HepG2 (cell line): ENCODE data around the gene PAN2. TPM values are rescaled to one million over a fixed set of nuclear protein-coding genes. Genes with fewer than 3 reads are reported as not detected.

Source experiments
- ATRX ChIP-seq: sonication (generic); formaldehyde crosslinking; IDR thresholded peaks from 2 replicates; pipeline ENCODE4 v1.4.0; 2020; ENCODE audit warnings: missing genetic modification reagents, borderline replicate concordance
- E2F1 ChIP-seq: sonication (generic); formaldehyde crosslinking; IDR thresholded peaks from 2 replicates; pipeline ENCODE4 v1.5.0; 2020; ENCODE audit warnings: missing genetic modification reagents
- GATAD1 ChIP-seq: IDR thresholded peaks from 2 replicates; pipeline ENCODE4 v1.6.1; 2016; ENCODE audit warnings: missing genetic modification reagents, missing compliant biosample characterization
- MIER2 ChIP-seq: IDR thresholded peaks from 2 replicates; pipeline ENCODE4 v1.6.1; 2016; ENCODE audit warnings: missing biosample characterization, missing genetic modification reagents
- NR0B2 ChIP-seq: sonication (generic); formaldehyde crosslinking; IDR thresholded peaks from 2 replicates; pipeline ENCODE4 v1.4.0; 2020; ENCODE audit warnings: mild to moderate bottlenecking, missing genetic modification reagents
- NR2C2 ChIP-seq: sonication (generic); formaldehyde crosslinking; IDR thresholded peaks from 2 replicates; pipeline ENCODE4 v1.4.0; 2020; ENCODE audit warnings: missing genetic modification reagents, mild to moderate bottlenecking, moderate library complexity, borderline replicate concordance
- RXRB ChIP-seq: IDR thresholded peaks from 2 replicates; pipeline ENCODE4 v1.6.1; 2016; ENCODE audit warnings: borderline replicate concordance, missing genetic modification reagents, missing compliant biosample characterization
- SATB2 ChIP-seq: sonication (generic); formaldehyde crosslinking; IDR thresholded peaks from 2 replicates; pipeline ENCODE4 v1.5.0; 2020; ENCODE audit warnings: missing genetic modification reagents
- SOX5 ChIP-seq: IDR thresholded peaks from 2 replicates; pipeline ENCODE4 v1.6.1; 2016; ENCODE audit warnings: borderline replicate concordance
- SOX6 ChIP-seq, 2 experiments: fragments of 450-650 bp in 1 of 2; sonication (generic) in 1 of 2; formaldehyde crosslinking in 1 of 2; IDR thresholded peaks; 2 replicates each; pipeline versions ENCODE4 v1.4.0 to v1.6.1; 2017 to 2020; ENCODE audit warnings: antibody characterized with exemption in 1 of 2, mild to moderate bottlenecking in 1 of 2, missing genetic modification reagents in 1 of 2
- TEAD3 ChIP-seq: optimal IDR thresholded peaks from 2 replicates; pipeline ENCODE3; 2016; ENCODE audit warnings: borderline replicate concordance
- THAP9 ChIP-seq: sonication (generic); formaldehyde crosslinking; IDR thresholded peaks from 2 replicates; pipeline ENCODE4; 2020; ENCODE audit warnings: missing genetic modification reagents, mild to moderate bottlenecking, borderline replicate concordance
- TRIM22 ChIP-seq: fragments of 450-650 bp; IDR thresholded peaks from 2 replicates; pipeline ENCODE4 v1.6.1; 2017
- ZBTB10 ChIP-seq: sonication (generic); formaldehyde crosslinking; IDR thresholded peaks from 2 replicates; pipeline ENCODE4 v1.4.0; 2020; ENCODE audit warnings: missing genetic modification reagents, borderline replicate concordance
- ZMAT5 ChIP-seq: sonication (generic); formaldehyde crosslinking; IDR thresholded peaks from 2 replicates; pipeline ENCODE4 v1.5.0; 2020; ENCODE audit warnings: mild to moderate bottlenecking, low read depth, missing genetic modification reagents, borderline replicate concordance
- ZMYM3 ChIP-seq: sonication (generic); formaldehyde crosslinking; IDR thresholded peaks from 2 replicates; pipeline ENCODE4 v1.5.1; 2020; ENCODE audit warnings: mild to moderate bottlenecking, missing genetic modification reagents
- ZNF143 ChIP-seq: sonication (generic); formaldehyde crosslinking; IDR thresholded peaks from 2 replicates; pipeline ENCODE4 v1.4.0; 2020; ENCODE audit warnings: missing genetic modification reagents
- ZNF564 ChIP-seq: sonication (generic); formaldehyde crosslinking; IDR thresholded peaks from 2 replicates; pipeline ENCODE4 v1.8.1; 2023; ENCODE audit warnings: mild to moderate bottlenecking, missing genetic modification reagents
- ZNF570 ChIP-seq: sonication (generic); formaldehyde crosslinking; IDR thresholded peaks from 2 replicates; pipeline ENCODE4 v1.4.0; 2020; ENCODE audit warnings: mild to moderate bottlenecking, missing genetic modification reagents, borderline replicate concordance
- ZNF792 ChIP-seq: IDR thresholded peaks from 2 replicates; pipeline ENCODE4 v1.6.1; 2016
- polyA plus RNA-seq, 8 experiments: library from polyadenylated mRNA; depleted of rRNA in 3 of 8; stranded (reverse) in 7 of 8; unstranded in 1 of 8; fragments of >200 nt; fragmentation: Illumina TruSeq in 4 of 8; extraction: Trizol in 4 of 8; gene quantifications; 2 replicates each; pipeline versions ENCODE4 v1.2.1 to v1.2.3, GENCODE V29; 2011 to 2016; ENCODE audit warnings: low read depth in 4 of 8, missing spikeins in 1 of 8, mixed read lengths in 1 of 8; ENCODE audit not compliant: insufficient read depth in 1 of 8
- total RNA-seq, 5 experiments: library from RNA; depleted of rRNA; stranded (reverse); fragments of >200 nt; fragmentation: Illumina TruSeq; extraction: Trizol; gene quantifications; 2 replicates each; pipeline ENCODE4 v1.2.3, GENCODE V29; 2016; ENCODE audit warnings: low read depth in 1 of 5

Gene PAN2
- total and polyA plus RNA-seq, 2 of the 13 experiments (the other 11 are each of a cell fraction or from before 2014, with no cell fraction given) = 27.2 to 61.1 TPM

- TF ChIP-seq TRIM22 (no peak), THAP9 (peak; percentile 68; the same call in 1 of the 2 replicates), NR0B2 (CRISPR knock-in tag) (peak; percentile 56; the same call in 1 of the 2 replicates), NR2C2 (CRISPR knock-in tag) (peak; percentile 66), GATAD1 (CRISPR knock-in tag) (peak; percentile 54), RXRB (CRISPR knock-in tag) (peak; percentile 55; the same call in 1 of the 2 replicates), ZBTB10 (CRISPR knock-in tag) (peak; percentile 91), ZNF570 (no peak), TEAD3 (peak; percentile 7), MIER2 (0 out of 2 replicates have a peak, but pooled peaks have one; percentile 35), ZMAT5 (no peak), SOX6 (IDR thresholded peaks at IDR 0.05) (no peak), SOX6 (CRISPR knock-in tag; IDR thresholded peaks at IDR 0.05) (peak; percentile 60), ZMYM3 (CRISPR knock-in tag) (peak; percentile 50), ATRX (no peak), SOX5 (CRISPR knock-in tag) (peak; percentile 40; the same call in 1 of the 2 replicates), SATB2 (CRISPR knock-in tag) (peak; percentile 2; the same call in 1 of the 2 replicates), ZNF792 (CRISPR knock-in tag) (peak; percentile 89), ZNF143 (CRISPR knock-in tag) (peak; percentile 90), ZNF564 (CRISPR knock-in tag) (0 out of 2 replicates have a peak, but pooled peaks have one; percentile 55), E2F1 (CRISPR knock-in tag) (0 out of 2 replicates have a peak, but pooled peaks have one; percentile 31)
Measured at GRCh38 chr12:56266693-56267442, 66.9 kb downstream of the PAN2 start, which contains the start of gene COQ10A (continued).
